GM12801 (cell line): ENCODE data around the gene EGFL7.

ENCODE experiments used
- CTCF ChIP-seq: IDR thresholded peaks from one replicate; pipeline ENCODE4 v1.5.1; 2011; ENCODE audit warnings: control low read depth; ENCODE audit not compliant: insufficient read length; ENCODE audit errors: extremely low read depth

EGFL7 gene

GRCh38 chr9:136673088-136673974 is 10.6 kb downstream of the EGFL7 start:
- TF ChIP-seq CTCF, result no peak

- no peak for TF ChIP-seq CTCF
Measured at GRCh38 chr9:136673975-136674785, 11.5 kb downstream of the EGFL7 start.

GRCh38 chr9:136674786-136675349 is 12.2 kb downstream of the EGFL7 start:
- TF ChIP-seq CTCF, result no peak

GRCh38 chr9:136675477-136676296 is 13.0 kb downstream of the EGFL7 start:
- no peak for TF ChIP-seq CTCF

- TF ChIP-seq CTCF, result no peak
Measured at GRCh38 chr9:136676297-136676794, 13.6 kb downstream of the EGFL7 start.

GRCh38 chr9:136676920-136677686 is 14.4 kb downstream of the EGFL7 start:
- TF ChIP-seq CTCF, result no peak
